ENCODE results near the gene CXCL8.

- TF ChIP-seq CTCF (IDR thresholded peaks at IDR 0.05) (no peak), EZH2 (IDR thresholded peaks at IDR 0.05) (no peak), EZH2phosphoT487 (IDR thresholded peaks at IDR 0.05) (no peak)
These were observed 48.0 kb downstream of the CXCL8 start for GRCh38 chr4:73788411-73788810.

All from neural progenitor cell (in vitro differentiated cells).